ENCODE measurements around the gene GLB1L3. TPM values are rescaled to one million over a fixed set of nuclear protein-coding genes. Genes with fewer than 3 reads are reported as not detected.
"Not testable (repeated sequence)": the region's sequence is repeated elsewhere in the genome, so short reads cannot be mapped to it uniquely, and the experiment has no call there.

Gene GLB1L3
- total and polyA plus RNA-seq, 2 donors = 0.11 to 0.13 TPM

- Histone ChIP-seq H3K27ac (ENCODE audit: low read depth) (no peak overlapping the region), H3K4me3 (ENCODE audit: low read depth, low read length) (no peak overlapping the region), H3K36me3 (ENCODE audit: insufficient read depth) (no peaks in the 10 kb centered on the region), H3K4me1 (ENCODE audit: insufficient read depth) (no peaks in the 10 kb centered on the region)
- DNase-seq (ENCODE audit: extremely low spot score) = no peak
- 93% methylated on average over 7 of the region's 7 CpGs for WGBS
Observed at GRCh38 chr11:134290646-134291045, 14.5 kb downstream of the GLB1L3 start.

GRCh38 chr11:134291196-134291595, 15.0 kb downstream of the GLB1L3 start:
- Histone ChIP-seq H3K4me1 (ENCODE audit: insufficient read depth) (no peaks in the 10 kb centered on the region), H3K36me3 (ENCODE audit: insufficient read depth) (no peaks in the 10 kb centered on the region), H3K27ac (ENCODE audit: low read depth) (no peak overlapping the region), H3K4me3 (ENCODE audit: low read depth, low read length) (no peak overlapping the region)
- WGBS = 99% methylated on average over 6 of the region's 6 CpGs
- no peak for DNase-seq (ENCODE audit: extremely low spot score)

GRCh38 chr11:134292661-134293060, 16.5 kb downstream of the GLB1L3 start:
- DNase-seq (ENCODE audit: extremely low spot score) = no peak
- Histone ChIP-seq H3K4me1 (ENCODE audit: insufficient read depth) (no peaks in the 10 kb centered on the region), H3K27ac (ENCODE audit: low read depth) (no peak overlapping the region), H3K4me3 (ENCODE audit: low read depth, low read length) (no peak overlapping the region), H3K36me3 (ENCODE audit: insufficient read depth) (no peaks in the 10 kb centered on the region)
- 88% methylated on average over 15 of the region's 15 CpGs for WGBS

- Histone ChIP-seq H3K4me3 (ENCODE audit: low read depth, low read length) (no peak overlapping the region), H3K4me1 (ENCODE audit: insufficient read depth) (no peaks in the 10 kb centered on the region), H3K27ac (ENCODE audit: low read depth) (no peak overlapping the region), H3K36me3 (ENCODE audit: insufficient read depth) (no peaks in the 10 kb centered on the region)
- DNase-seq (ENCODE audit: extremely low spot score) = no peak
- WGBS = 77% methylated on average over 20 of the region's 20 CpGs
Observed at GRCh38 chr11:134293119-134294113, 17.2 kb downstream of the GLB1L3 start.

GRCh38 chr11:134294664-134295063, 18.5 kb downstream of the GLB1L3 start:
- Histone ChIP-seq H3K27ac (ENCODE audit: low read depth) (no peak overlapping the region), H3K36me3 (ENCODE audit: insufficient read depth) (no peaks in the 10 kb centered on the region), H3K4me1 (ENCODE audit: insufficient read depth) (no peaks in the 10 kb centered on the region), H3K4me3 (ENCODE audit: low read depth, low read length) (no peak overlapping the region)
- no peak for DNase-seq (ENCODE audit: extremely low spot score)
- 79% methylated on average over 9 of the region's 9 CpGs for WGBS

- Histone ChIP-seq H3K4me1 (ENCODE audit: insufficient read depth) (no peaks in the 10 kb centered on the region), H3K4me3 (ENCODE audit: low read depth, low read length) (no peak overlapping the region), H3K36me3 (ENCODE audit: insufficient read depth) (no peaks in the 10 kb centered on the region), H3K27ac (ENCODE audit: low read depth) (no peak overlapping the region)
- no peak for DNase-seq (ENCODE audit: extremely low spot score)
- WGBS = 87% methylated on average over 12 of the region's 12 CpGs
Observed at GRCh38 chr11:134312223-134312622, 36.0 kb downstream of the GLB1L3 start.

- Histone ChIP-seq H3K27ac (ENCODE audit: low read depth) (no peak overlapping the region), H3K4me3 (ENCODE audit: low read depth, low read length) (no peak overlapping the region), H3K4me1 (ENCODE audit: insufficient read depth) (no peaks in the 10 kb centered on the region), H3K36me3 (ENCODE audit: insufficient read depth) (no peaks in the 10 kb centered on the region)
- DNase-seq (ENCODE audit: extremely low spot score) = no peak
- WGBS = 58% methylated on average over 5 of the region's 5 CpGs
Observed at GRCh38 chr11:134312807-134313206, 36.6 kb downstream of the GLB1L3 start.

- Histone ChIP-seq H3K27ac (ENCODE audit: low read depth) (no peak overlapping the region), H3K4me1 (ENCODE audit: insufficient read depth) (no peaks in the 10 kb centered on the region), H3K4me3 (ENCODE audit: low read depth, low read length) (no peak overlapping the region), H3K36me3 (ENCODE audit: insufficient read depth) (no peaks in the 10 kb centered on the region)
- WGBS = 85% methylated on average over 10 of the region's 10 CpGs
- DNase-seq (ENCODE audit: extremely low spot score) = no peak
Observed at GRCh38 chr11:134313379-134313778, 37.2 kb downstream of the GLB1L3 start.

GRCh38 chr11:134313821-134314607, 37.8 kb downstream of the GLB1L3 start:
- H3K36me3 ChIP-seq (ENCODE audit: insufficient read depth) = no peaks in the 10 kb centered on the region
- no peak for DNase-seq (ENCODE audit: extremely low spot score)
- WGBS = 89% methylated on average over 9 of the region's 9 CpGs

GRCh38 chr11:134317103-134317502, 40.9 kb downstream of the GLB1L3 start:
- H3K27ac ChIP-seq (ENCODE audit: low read depth) = no peak overlapping the region
- no peak overlapping the region for H3K4me3 ChIP-seq (ENCODE audit: low read depth, low read length)
- no peak for DNase-seq (ENCODE audit: extremely low spot score)
- no peaks in the 10 kb centered on the region for H3K36me3 ChIP-seq (ENCODE audit: insufficient read depth)
- WGBS = 92% methylated on average over 3 of the region's 3 CpGs
- H3K4me1 ChIP-seq (ENCODE audit: insufficient read depth) = no peaks in the 10 kb centered on the region

More at GRCh38 chr11:134313821-134314607, 37.8 kb downstream of the GLB1L3 start:
- Histone ChIP-seq H3K4me3 (ENCODE audit: low read depth, low read length) (no peak overlapping the region), H3K4me1 (ENCODE audit: insufficient read depth) (no peaks in the 10 kb centered on the region), H3K27ac (ENCODE audit: low read depth) (no peak overlapping the region)

- not testable (repeated sequence) for H3K4me3 ChIP-seq (ENCODE audit: low read depth, low read length); H3K27ac ChIP-seq (ENCODE audit: low read depth); DNase-seq (ENCODE audit: extremely low spot score); H3K4me1 ChIP-seq (ENCODE audit: insufficient read depth); H3K36me3 ChIP-seq (ENCODE audit: insufficient read depth)
- WGBS = 95% methylated on average over 2 of the region's 2 CpGs
Observed at GRCh38 chr11:134321373-134321772, 45.2 kb downstream of the GLB1L3 start.

- Histone ChIP-seq H3K4me3 (ENCODE audit: low read depth, low read length) (no peak overlapping the region), H3K36me3 (ENCODE audit: insufficient read depth) (no peaks in the 10 kb centered on the region), H3K27ac (ENCODE audit: low read depth) (no peak overlapping the region), H3K4me1 (ENCODE audit: insufficient read depth) (no peaks in the 10 kb centered on the region)
- DNase-seq (ENCODE audit: extremely low spot score) = no peak
- 88% methylated on average over 4 of the region's 4 CpGs for WGBS
Observed at GRCh38 chr11:134322553-134322952, 46.4 kb downstream of the GLB1L3 start.

GRCh38 chr11:134328433-134328832, 52.3 kb downstream of the GLB1L3 start:
- 92% methylated on average over 1 of the region's 1 CpG for WGBS
- no peaks in the 10 kb centered on the region for H3K4me1 ChIP-seq (ENCODE audit: insufficient read depth)
- H3K36me3 ChIP-seq (ENCODE audit: insufficient read depth) = no peaks in the 10 kb centered on the region
- no peak for DNase-seq (ENCODE audit: extremely low spot score)
- H3K27ac ChIP-seq (ENCODE audit: low read depth) = no peak overlapping the region
- H3K4me3 ChIP-seq (ENCODE audit: low read depth, low read length) = no peak overlapping the region

All from urinary bladder (tissue), 4 donors.